OCI-LY1 (cell line): ENCODE results near the gene LRRC2.

ENCODE experiments used
- H2AFZ ChIP-seq: fragments of 200-600 bp; sonication (generic), shearing (Covaris generic); 2 replicates; pipeline ENCODE4 v1.6.0; 2014; ENCODE audit warnings: antibody characterized with exemption, mild to moderate bottlenecking, low read length
- H3F3A ChIP-seq: fragments of 200-600 bp; sonication (generic), shearing (Covaris generic); 2 replicates; pipeline ENCODE4 v1.6.0; 2014; ENCODE audit warnings: mild to moderate bottlenecking, antibody characterized with exemption, low read length, moderate library complexity; ENCODE audit not compliant: insufficient read depth
- H3K27ac ChIP-seq: fragments of 200-600 bp; sonication (generic); 2 replicates; pipeline ENCODE4 v1.5.1; 2014; ENCODE audit warnings: low read length, mixed run types, mild to moderate bottlenecking, low read depth; ENCODE audit not compliant: poor library complexity, severe bottlenecking
- H3K27me3 ChIP-seq: fragments of 200-600 bp; sonication (generic); 2 replicates; pipeline ENCODE4 v1.6.0; 2014; ENCODE audit warnings: antibody characterized with exemption, mild to moderate bottlenecking, low read length, moderate library complexity; ENCODE audit not compliant: insufficient read depth
- H3K36me3 ChIP-seq: fragments of 200-600 bp; sonication (generic); 2 replicates; pipeline ENCODE4 v1.6.1; 2014; ENCODE audit warnings: mild to moderate bottlenecking, antibody characterized with exemption, low read length, moderate library complexity, mixed read lengths; ENCODE audit not compliant: insufficient read depth
- H3K4me1 ChIP-seq: fragments of 200-600 bp; sonication (generic); 2 replicates; pipeline ENCODE4 v1.5.1; 2014; ENCODE audit warnings: mild to moderate bottlenecking, low read length, moderate library complexity; ENCODE audit not compliant: insufficient read depth, severe bottlenecking
- H3K4me2 ChIP-seq: fragments of 200-600 bp; sonication (generic), shearing (Covaris generic); 2 replicates; pipeline ENCODE4 v1.6.1; 2014; ENCODE audit warnings: low read length
- H3K4me3 ChIP-seq: fragments of 200-600 bp; sonication (generic); 2 replicates; pipeline ENCODE4 v1.5.1; 2014; ENCODE audit warnings: low read length, low read depth, mild to moderate bottlenecking, mixed read lengths; ENCODE audit not compliant: poor library complexity, severe bottlenecking
- H3K79me2 ChIP-seq: fragments of 200-600 bp; shearing (Covaris generic); 2 replicates; pipeline ENCODE4 v1.6.1; 2016; ENCODE audit warnings: mixed run types, low read length, mixed read lengths; ENCODE audit not compliant: insufficient read depth
- H3K9ac ChIP-seq: fragments of 200-600 bp; sonication (generic), shearing (Covaris generic); 2 replicates; pipeline ENCODE4 v1.6.1; 2014; ENCODE audit warnings: mild to moderate bottlenecking, low read length, mixed read lengths
- H3K9me2 ChIP-seq: fragments of 200-600 bp; sonication (generic), shearing (Covaris generic); 2 replicates; pipeline ENCODE4 v1.6.1; 2014; ENCODE audit warnings: low read depth, mild to moderate bottlenecking, low read length, mixed read lengths
- H3K9me3 ChIP-seq: fragments of 200-600 bp; shearing (Covaris generic); 2 replicates; pipeline ENCODE4 v1.6.1; 2014; ENCODE audit warnings: low read length, mixed read lengths
- H4K20me1 ChIP-seq: fragments of 200-600 bp; sonication (generic), shearing (Covaris generic); 2 replicates; pipeline ENCODE4 v1.6.0; 2016; ENCODE audit warnings: mild to moderate bottlenecking, low read length; ENCODE audit not compliant: insufficient read depth
- CTCF ChIP-seq: fragments of 200-600 bp; sonication (generic), shearing (Covaris generic); IDR thresholded peaks from 2 replicates; pipeline ENCODE4 v1.5.1; 2017; ENCODE audit warnings: mild to moderate bottlenecking, antibody characterized with exemption, low read length, moderate library complexity, mixed read lengths
- EZH2 ChIP-seq: fragments of 200-600 bp; sonication (generic), shearing (Covaris generic); IDR thresholded peaks from 2 replicates; pipeline ENCODE4 v1.8.0; 2017; ENCODE audit warnings: borderline replicate concordance, mixed run types, mild to moderate bottlenecking, antibody characterized with exemption, low read length, moderate library complexity, mixed read lengths

LRRC2 gene

GRCh38 chr3:46553154-46553553 is 12.9 kb downstream of the LRRC2 start:
- Histone ChIP-seq H3K4me3 (no peak overlapping the region), H3K4me1 (no peaks in the 10 kb centered on the region), H3K27ac (no peak overlapping the region), H3K36me3 (no peaks in the 10 kb centered on the region), H2AFZ (no peak overlapping the region), H3K4me2 (no peak overlapping the region), H3K9me2 (no peaks in the 10 kb centered on the region), H3K9ac (no peak overlapping the region), H4K20me1 (no peaks in the 10 kb centered on the region), H3K27me3 (no peaks in the 10 kb centered on the region), H3F3A (no peaks in the 10 kb centered on the region), H3K9me3 (peaks cover 4% of the 10 kb centered on the region; the same call in 1 of the 2 replicates), H3K79me2 (no peaks in the 10 kb centered on the region)
- TF ChIP-seq EZH2 (no peak), CTCF (no peak)

DNA sequence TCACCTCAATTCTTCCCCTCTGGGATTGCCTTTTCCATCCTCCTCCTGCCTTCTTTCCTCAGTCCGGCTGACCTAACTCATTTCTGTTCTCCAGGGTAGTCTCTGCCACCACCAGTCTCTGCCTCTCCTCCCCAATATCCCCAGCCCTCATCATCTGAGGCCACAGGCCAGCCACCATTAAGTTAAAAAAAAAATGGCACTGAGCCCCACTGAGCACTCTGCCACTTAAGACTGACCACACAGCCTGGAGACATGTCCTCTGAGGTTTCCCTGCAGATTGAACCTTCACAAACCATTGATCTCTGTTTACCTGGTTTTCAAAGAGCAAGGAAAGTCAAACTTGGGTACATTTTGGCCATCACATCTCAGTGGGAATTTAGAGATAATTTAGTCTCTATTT is 13.6 kb downstream of the LRRC2 start:
- H3K79me2 ChIP-seq, result no peaks in the 10 kb centered on the region

DNA sequence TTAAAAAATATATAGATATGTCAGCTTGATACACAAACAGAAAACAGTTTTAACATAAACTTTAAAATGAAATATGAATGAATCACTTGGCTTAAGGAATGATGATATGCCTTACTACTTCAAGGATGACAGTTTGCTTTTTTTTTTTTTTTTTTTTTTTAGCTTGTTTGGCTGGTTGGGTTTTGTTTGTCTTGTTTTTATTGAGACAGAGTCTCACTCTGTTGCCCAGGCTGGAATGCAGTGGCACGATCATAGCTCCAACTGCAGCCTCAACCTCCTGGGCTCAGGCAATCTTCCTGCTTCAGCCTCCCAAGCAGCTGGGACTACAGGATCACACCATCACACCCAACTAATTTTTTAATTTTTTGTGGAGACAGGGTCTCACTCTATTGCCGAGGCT is 14.5 kb downstream of the LRRC2 start:
- H3K27me3 ChIP-seq, result no peaks in the 10 kb centered on the region; the same call in 1 of the 2 replicates
- H3K4me3 ChIP-seq, result no peak overlapping the region
- no peaks in the 10 kb centered on the region for H3K4me1 ChIP-seq
- H3K9me2 ChIP-seq, result no peaks in the 10 kb centered on the region
- H3F3A ChIP-seq, result no peaks in the 10 kb centered on the region
- no peak for TF ChIP-seq EZH2
- TF ChIP-seq CTCF, result no peak
- H3K9ac ChIP-seq, result no peak overlapping the region
- no peaks in the 10 kb centered on the region for H3K36me3 ChIP-seq
- no peak overlapping the region for H3K4me2 ChIP-seq
- no peaks in the 10 kb centered on the region for H3K79me2 ChIP-seq
- no peak overlapping the region for H3K27ac ChIP-seq
- H2AFZ ChIP-seq, result no peak overlapping the region
- no peaks in the 10 kb centered on the region for H4K20me1 ChIP-seq
- H3K9me3 ChIP-seq, result peaks cover 4% of the 10 kb centered on the region; the same call in 1 of the 2 replicates

More for the DNA sequence above, 13.6 kb downstream of the LRRC2 start:
- H3K4me2 ChIP-seq, result no peak overlapping the region
- H3K27me3 ChIP-seq, result no peaks in the 10 kb centered on the region
- no peak overlapping the region for H3K9ac ChIP-seq
- no peaks in the 10 kb centered on the region for H3F3A ChIP-seq
- H3K4me3 ChIP-seq, result no peak overlapping the region
- H3K27ac ChIP-seq, result no peak overlapping the region
- H3K36me3 ChIP-seq, result no peaks in the 10 kb centered on the region
- H2AFZ ChIP-seq, result no peak overlapping the region
- peaks cover 4% of the 10 kb centered on the region; the same call in 1 of the 2 replicates for H3K9me3 ChIP-seq
- TF ChIP-seq EZH2 (no peak), CTCF (no peak)
- H3K4me1 ChIP-seq, result no peaks in the 10 kb centered on the region
- no peaks in the 10 kb centered on the region for H4K20me1 ChIP-seq
- H3K9me2 ChIP-seq, result no peaks in the 10 kb centered on the region
